GM21717 (cell line): ENCODE measurements around the gene UFC1.

ENCODE experiments used
- ATAC-seq: cut with Tn5 transposase; IDR thresholded peaks from one replicate; pipeline ENCODE4 v1.9.1; 2021; ENCODE audit warnings: mild to moderate bottlenecking, moderate library complexity; ENCODE audit not compliant: unreplicated experiment

Gene UFC1

GRCh38 chr1:161168906-161169305, 15.1 kb downstream of the UFC1 start:
- no peak for ATAC-seq

- ATAC-seq = no peak
Observed at GRCh38 chr1:161171191-161171590, 17.4 kb downstream of the UFC1 start.

- ATAC-seq = no peak
Observed at GRCh38 chr1:161171696-161172095, 17.9 kb downstream of the UFC1 start.

- no peak for ATAC-seq
Observed at GRCh38 chr1:161172349-161172748, 18.6 kb downstream of the UFC1 start.

GRCh38 chr1:161172776-161173376, 19.1 kb downstream of the UFC1 start:
- no peak for ATAC-seq

GRCh38 chr1:161173711-161174110, 19.9 kb downstream of the UFC1 start:
- ATAC-seq = no peak

GRCh38 chr1:161174911-161175310, 21.1 kb downstream of the UFC1 start:
- ATAC-seq = no peak

GRCh38 chr1:161175771-161176453, 22.1 kb downstream of the UFC1 start:
- ATAC-seq = no peak

- peak; percentile 8 for ATAC-seq
Observed at GRCh38 chr1:161176468-161177111, 22.8 kb downstream of the UFC1 start.

- peak; percentile 69 for ATAC-seq
Observed at GRCh38 chr1:161177112-161177935, 23.5 kb downstream of the UFC1 start, which contains the start of gene B4GALT3. B4GALT3 (minus strand) TSS chr1:161177507; CDS start chr1:161176060, 1,447 bp downstream.

- ATAC-seq = no peak
Observed at GRCh38 chr1:161177936-161178244, 24.1 kb downstream of the UFC1 start.

GRCh38 chr1:161179698-161180097, 25.9 kb downstream of the UFC1 start:
- no peak for ATAC-seq

GRCh38 chr1:161180639-161181038, 26.9 kb downstream of the UFC1 start:
- ATAC-seq = no peak

- no peak for ATAC-seq
Observed at GRCh38 chr1:161182214-161182613, 28.4 kb downstream of the UFC1 start.

- ATAC-seq = peak; percentile 60
Observed at GRCh38 chr1:161185282-161185682, 31.5 kb downstream of the UFC1 start.

- ATAC-seq = peak; percentile 29
Observed at GRCh38 chr1:161185732-161186311, 32.0 kb downstream of the UFC1 start.

GRCh38 chr1:161187311-161187710, 33.5 kb downstream of the UFC1 start:
- no peak for ATAC-seq

GRCh38 chr1:161188381-161188780, 34.6 kb downstream of the UFC1 start:
- no peak for ATAC-seq

GRCh38 chr1:161189036-161189435, 35.3 kb downstream of the UFC1 start:
- no peak for ATAC-seq

GRCh38 chr1:161190962-161191521, 37.3 kb downstream of the UFC1 start:
- ATAC-seq = no peak

GRCh38 chr1:161191971-161192370, 38.2 kb downstream of the UFC1 start:
- ATAC-seq = no peak
